Bone marrow (tissue), 2 donors: Measurements from ENCODE around the gene CMPK2.

ENCODE experiments used
- DNase-seq, 2 donors: peaks; one replicate each; lab custom pipeline; 2025; lab: John Stamatoyannopoulos, UW

The CMPK2 gene

GRCh38 chr2:6841537-6842287 lies 24.0 kb downstream of the CMPK2 start:
- DNase-seq: no peak

- DNase-seq: no peak
These were observed 26.9 kb downstream of the CMPK2 start for GRCh38 chr2:6838673-6839319.

- peak in 1 of 2 donors; percentile 38 for DNase-seq
These were observed 30.2 kb downstream of the CMPK2 start for GRCh38 chr2:6835467-6835866.

GRCh38 chr2:6834163-6834562 lies 31.5 kb downstream of the CMPK2 start:
- DNase-seq: no peak

GRCh38 chr2:6833300-6833604 lies 32.5 kb downstream of the CMPK2 start:
- no peak for DNase-seq

GRCh38 chr2:6832596-6833299 lies 33.0 kb downstream of the CMPK2 start:
- peak in 1 of 2 donors; percentile 83 for DNase-seq

GRCh38 chr2:6831229-6831628 lies 34.5 kb downstream of the CMPK2 start:
- no peak for DNase-seq

- peak in 1 of 2 donors; percentile 32 for DNase-seq
These were observed 37.5 kb downstream of the CMPK2 start for GRCh38 chr2:6828299-6828584.

- no peak for DNase-seq
These were observed 38.0 kb downstream of the CMPK2 start for GRCh38 chr2:6827566-6828298.

- DNase-seq: peak in 1 of 2 donors; percentile 66
These were observed 39.4 kb downstream of the CMPK2 start for GRCh38 chr2:6826081-6826913.

- no peak for DNase-seq
These were observed 40.7 kb downstream of the CMPK2 start for GRCh38 chr2:6824962-6825361.

- DNase-seq: no peak
These were observed 42.6 kb downstream of the CMPK2 start for GRCh38 chr2:6823111-6823510.

GRCh38 chr2:6822406-6822805 lies 43.3 kb downstream of the CMPK2 start:
- no peak for DNase-seq

- no peak for DNase-seq
These were observed 44.7 kb downstream of the CMPK2 start for GRCh38 chr2:6820903-6821584.

GRCh38 chr2:6820236-6820635 lies 45.5 kb downstream of the CMPK2 start:
- no peak for DNase-seq

GRCh38 chr2:6819668-6820067 lies 46.0 kb downstream of the CMPK2 start:
- no peak for DNase-seq

GRCh38 chr2:6818012-6818411 lies 47.7 kb downstream of the CMPK2 start:
- no peak for DNase-seq

GRCh38 chr2:6814869-6815268 lies 50.8 kb downstream of the CMPK2 start:
- DNase-seq: no peak

- DNase-seq: no peak
These were observed 51.4 kb downstream of the CMPK2 start for GRCh38 chr2:6814312-6814711.

GRCh38 chr2:6813573-6813972 lies 52.1 kb downstream of the CMPK2 start:
- no peak for DNase-seq

- DNase-seq: no peak
These were observed 52.7 kb downstream of the CMPK2 start for GRCh38 chr2:6812857-6813530.
